ENCODE measurements around the gene TATDN2.

DNA sequence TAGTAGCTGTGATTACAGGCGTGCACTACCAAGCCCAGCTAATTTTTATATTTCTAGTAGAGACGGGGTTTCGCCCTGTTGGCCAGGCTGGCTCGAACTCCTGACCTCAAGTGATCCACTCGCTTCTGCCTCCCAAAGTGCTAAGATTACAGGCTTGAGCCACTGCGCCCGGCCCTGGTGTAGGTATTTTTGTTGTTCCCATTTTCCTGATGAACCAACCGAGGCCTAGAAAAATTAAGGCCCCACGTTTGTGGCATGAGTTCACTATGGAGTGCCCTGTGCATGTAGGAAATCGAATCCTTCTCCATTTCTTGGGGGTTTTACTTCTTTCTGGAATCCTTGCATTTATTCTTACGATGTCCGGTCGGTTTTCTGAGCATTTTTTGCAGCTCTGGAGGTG is 14.3 kb upstream of the TATDN2 start:
- TF ChIP-seq, protein P1, sequence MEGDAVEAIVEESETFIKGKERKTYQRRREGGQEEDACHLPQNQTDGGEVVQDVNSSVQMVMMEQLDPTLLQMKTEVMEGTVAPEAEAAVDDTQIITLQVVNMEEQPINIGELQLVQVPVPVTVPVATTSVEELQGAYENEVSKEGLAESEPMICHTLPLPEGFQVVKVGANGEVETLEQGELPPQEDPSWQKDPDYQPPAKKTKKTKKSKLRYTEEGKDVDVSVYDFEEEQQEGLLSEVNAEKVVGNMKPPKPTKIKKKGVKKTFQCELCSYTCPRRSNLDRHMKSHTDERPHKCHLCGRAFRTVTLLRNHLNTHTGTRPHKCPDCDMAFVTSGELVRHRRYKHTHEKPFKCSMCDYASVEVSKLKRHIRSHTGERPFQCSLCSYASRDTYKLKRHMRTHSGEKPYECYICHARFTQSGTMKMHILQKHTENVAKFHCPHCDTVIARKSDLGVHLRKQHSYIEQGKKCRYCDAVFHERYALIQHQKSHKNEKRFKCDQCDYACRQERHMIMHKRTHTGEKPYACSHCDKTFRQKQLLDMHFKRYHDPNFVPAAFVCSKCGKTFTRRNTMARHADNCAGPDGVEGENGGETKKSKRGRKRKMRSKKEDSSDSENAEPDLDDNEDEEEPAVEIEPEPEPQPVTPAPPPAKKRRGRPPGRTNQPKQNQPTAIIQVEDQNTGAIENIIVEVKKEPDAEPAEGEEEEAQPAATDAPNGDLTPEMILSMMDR (IDR thresholded peaks at IDR 0.05) = no peak
- TF ChIP-seq POLR2AphosphoS5 (IDR thresholded peaks at IDR 0.05) = no peak
- no peak for TF ChIP-seq POLR2A (IDR thresholded peaks at IDR 0.05)
- no peak for TF ChIP-seq EP300 (IDR thresholded peaks at IDR 0.05; ENCODE audit: low read depth)

Data from transverse colon (tissue), 4 donors.